Caco-2 (cell line): ENCODE measurements around the gene ECPAS. TPM values are rescaled to one million over a fixed set of nuclear protein-coding genes. Genes with fewer than 3 reads are reported as not detected.

Experiments used
- BruUV-seq: library from RNA; stranded (reverse); fragments of 400-500 nt; replicated peaks from 2 replicates; lab custom pipeline; 2021; lab: Mats Ljungman, UMichigan
- CTCF ChIA-PET: fragments of 300-600 bp; sonication (Branson Sonifier 250); formaldehyde crosslinking; loops from one replicate; lab custom pipeline; 2022; ENCODE audit warnings: antibody characterized with exemption; lab: Charles Lee
- POLR2A ChIA-PET: fragments of 300-600 bp; sonication (Branson Sonifier 250); formaldehyde crosslinking; loops from one replicate; lab custom pipeline; 2022; ENCODE audit warnings: antibody characterized with exemption; lab: Charles Lee
- DNase-seq, 2 experiments: peaks; one replicate each; pipeline versions ENCODE4 v3.0.0 to v3.0.0-alpha.2; 2020 to 2022
- H3K27me3 ChIP-seq: replicated peaks from 2 replicates; pipeline ENCODE4 v1.6.0; 2011; ENCODE audit warnings: low read length; ENCODE audit not compliant: control insufficient read depth, insufficient read depth
- H3K36me3 ChIP-seq: 2 replicates; pipeline ENCODE4 v1.5.1; 2011; ENCODE audit warnings: low read length; ENCODE audit not compliant: control insufficient read depth, insufficient read depth
- H3K4me1 ChIP-seq: fragments of 250-450 bp; sonication (Bioruptor Pico); 2 replicates; pipeline ENCODE4 v1.5.1; 2020; ENCODE audit warnings: mild to moderate bottlenecking
- H3K4me3 ChIP-seq: 2 replicates; pipeline ENCODE4 v1.5.1; 2011; ENCODE audit warnings: low read depth, mild to moderate bottlenecking, control low read depth, low read length
- H3K9me3 ChIP-seq: fragments of 250-450 bp; sonication (Bioruptor Pico); 2 replicates; pipeline ENCODE4 v1.5.1; 2020; ENCODE audit warnings: mild to moderate bottlenecking, moderate library complexity
- H3K27ac Mint-ChIP-seq: one replicate; pipeline ENCODE4 v1.8.0; 2022; ENCODE audit warnings: mixed read lengths; ENCODE audit not compliant: unreplicated experiment
- H3K27me3 Mint-ChIP-seq: one replicate; pipeline ENCODE4 v1.8.0; 2022; ENCODE audit warnings: mixed read lengths; ENCODE audit not compliant: insufficient read depth, unreplicated experiment
- H3K36me3 Mint-ChIP-seq: one replicate; pipeline ENCODE4 v1.8.0; 2022; ENCODE audit warnings: mild to moderate bottlenecking, mixed read lengths; ENCODE audit not compliant: insufficient read depth, unreplicated experiment
- H3K4me1 Mint-ChIP-seq: one replicate; pipeline ENCODE4 v1.8.0; 2022; ENCODE audit warnings: low read depth, mixed read lengths; ENCODE audit not compliant: unreplicated experiment
- H3K4me3 Mint-ChIP-seq: one replicate; pipeline ENCODE4 v1.8.0; 2022; ENCODE audit warnings: mild to moderate bottlenecking, moderate library complexity, mixed read lengths; ENCODE audit not compliant: unreplicated experiment
- H3K9me3 Mint-ChIP-seq: one replicate; pipeline ENCODE4 v1.8.0; 2022; ENCODE audit warnings: mixed read lengths; ENCODE audit not compliant: unreplicated experiment
- CTCF ChIP-seq, 2 experiments: fragments of 200-600 bp in 1 of 2; IDR thresholded peaks; 1 replicate in 1 of 2; 2 replicates in 1 of 2; pipeline versions ENCODE4 v1.5.1 to v1.8.0; 2011 to 2022; ENCODE audit warnings: antibody characterized with exemption in 1 of 2, control low read depth in 1 of 2, inconsistent platforms in 1 of 2, low read depth in 1 of 2, low read length in 1 of 2, mild to moderate bottlenecking in 1 of 2, moderate library complexity in 1 of 2; ENCODE audit not compliant: insufficient read depth in 1 of 2, severe bottlenecking in 1 of 2, unreplicated experiment in 1 of 2
- intact Hi-C: fragments of 100-400 bp; cut with micrococcal nuclease; formaldehyde crosslinking; loops from one replicate; pipeline ENCODE4 v1.10.0; 2022; ENCODE audit not compliant: unreplicated experiment
- total RNA-seq: library from RNA; stranded (reverse); gene quantifications from 2 replicates; pipeline ENCODE4 v1.2.3, GENCODE V29; 2022

Gene ECPAS
- total RNA-seq, 1 experiment from 2014 or later, result 77.0 TPM

DNA sequence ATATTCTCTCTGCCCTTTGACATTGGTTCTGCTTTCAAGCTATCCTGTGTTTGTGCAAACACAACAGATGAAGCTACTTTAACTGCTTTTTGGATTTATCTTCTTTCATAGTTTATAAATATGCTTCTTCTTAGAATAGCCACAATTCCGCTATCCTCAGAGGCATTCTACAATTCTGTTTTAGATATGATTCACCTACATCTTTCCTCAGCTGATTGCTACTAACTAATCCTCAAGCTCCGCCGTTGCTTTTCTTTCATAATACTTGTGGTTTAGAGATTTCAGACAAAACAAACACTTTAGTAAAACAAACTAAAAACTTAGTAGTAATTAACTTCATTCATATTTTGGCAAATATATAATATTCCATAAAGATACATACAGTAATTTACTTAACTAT is 52.5 kb downstream of the ECPAS start:
- Histone ChIP-seq H3K27me3 (no peaks in the 10 kb centered on the region), H3K9me3 (no peaks in the 10 kb centered on the region), H3K4me3 (no peak overlapping the region), H3K4me1 (no peaks in the 10 kb centered on the region), H3K36me3 (peaks cover 2% of the 10 kb centered on the region; the same call in 1 of the 2 replicates)
- Mint-ChIP-seq H3K27ac (no peak overlapping the region), H3K4me1 (no peaks in the 10 kb centered on the region), H3K4me3 (no peak overlapping the region), H3K27me3 (no peaks in the 10 kb centered on the region), H3K36me3 (peaks cover 43% of the 10 kb centered on the region), H3K9me3 (no peaks in the 10 kb centered on the region)
- DNase-seq, result no peak
- no TSS peak for BruUV-seq
- CTCF ChIA-PET, result no interaction called here
- POLR2A ChIA-PET, result no interaction called here
- TF ChIP-seq CTCF (IDR thresholded peaks at IDR 0.05; ENCODE audit: insufficient read depth in 1 of 2, low read depth in 1 of 2, low read length in 1 of 2, severe bottlenecking in 1 of 2, unreplicated experiment in 1 of 2), result no peak
- intact Hi-C loops, result no loop called here

DNA sequence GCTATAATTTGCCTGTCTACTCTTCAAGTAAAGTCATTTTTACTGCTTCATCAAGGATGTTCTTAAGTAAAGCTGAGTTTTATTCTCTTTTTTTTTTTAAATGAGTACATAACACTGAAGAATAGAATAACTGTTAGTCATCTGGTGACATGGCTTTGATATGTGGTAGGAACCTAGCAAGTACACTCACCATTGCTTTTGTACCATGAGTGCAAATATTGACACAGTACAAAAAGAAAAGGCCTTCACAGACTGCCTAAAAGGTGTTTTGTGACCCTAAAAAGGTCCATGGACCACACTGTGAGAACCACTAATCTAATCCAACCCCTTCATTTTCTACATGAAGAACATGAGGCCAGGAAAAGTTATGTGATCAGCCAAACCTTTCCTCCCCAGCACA is 55.0 kb downstream of the ECPAS start:
- H3K36me3 Mint-ChIP-seq, result peaks cover 57% of the 10 kb centered on the region
- H3K4me3 ChIP-seq, result no peak overlapping the region
- no peaks in the 10 kb centered on the region for H3K9me3 Mint-ChIP-seq
- intact Hi-C loops, result no loop called here
- no peak overlapping the region for H3K27ac Mint-ChIP-seq
- CTCF ChIA-PET, result no interaction called here
- no peak for DNase-seq
- H3K4me1 Mint-ChIP-seq, result no peaks in the 10 kb centered on the region
- POLR2A ChIA-PET, result no interaction called here
- H3K36me3 ChIP-seq, result peaks cover 2% of the 10 kb centered on the region; the same call in 1 of the 2 replicates
- BruUV-seq, result no TSS peak
- H3K27me3 Mint-ChIP-seq, result no peaks in the 10 kb centered on the region
- no peak for TF ChIP-seq CTCF (IDR thresholded peaks at IDR 0.05; ENCODE audit: insufficient read depth in 1 of 2, low read depth in 1 of 2, low read length in 1 of 2, severe bottlenecking in 1 of 2, unreplicated experiment in 1 of 2)
- no peaks in the 10 kb centered on the region for H3K27me3 ChIP-seq
- no peak overlapping the region for H3K4me3 Mint-ChIP-seq
- H3K4me1 ChIP-seq, result no peaks in the 10 kb centered on the region
- H3K9me3 ChIP-seq, result no peaks in the 10 kb centered on the region

- Mint-ChIP-seq H3K9me3 (no peaks in the 10 kb centered on the region), H3K36me3 (peaks cover 68% of the 10 kb centered on the region), H3K27me3 (no peaks in the 10 kb centered on the region), H3K27ac (no peak overlapping the region), H3K4me1 (no peaks in the 10 kb centered on the region), H3K4me3 (no peak overlapping the region)
- H3K9me3 ChIP-seq, result no peaks in the 10 kb centered on the region
- intact Hi-C loops, result no loop called here
- CTCF ChIA-PET, result no interaction called here
- no peaks in the 10 kb centered on the region for H3K4me1 ChIP-seq
- TF ChIP-seq CTCF (IDR thresholded peaks at IDR 0.05; ENCODE audit: insufficient read depth in 1 of 2, low read depth in 1 of 2, low read length in 1 of 2, severe bottlenecking in 1 of 2, unreplicated experiment in 1 of 2), result no peak
- POLR2A ChIA-PET, result interaction anchor here (0.7 kb wide), 1 partner anchor 16 kb away, joined by 3 read pairs; no protein-coding TSS in a partner anchor
- BruUV-seq, result no TSS peak
- DNase-seq, result no peak
- H3K27me3 ChIP-seq, result no peaks in the 10 kb centered on the region
- H3K36me3 ChIP-seq, result no peaks in the 10 kb centered on the region; the same call in 1 of the 2 replicates
- H3K4me3 ChIP-seq, result no peak overlapping the region
Observed at GRCh38 chr9:111427186-111427585, 57.0 kb downstream of the ECPAS start.
